IMR-90 (cell line): ENCODE data around the gene SLC66A2. TPM values are rescaled to one million over a fixed set of nuclear protein-coding genes. Genes with fewer than 3 reads are reported as not detected.

ENCODE experiments used
- ATAC-seq: fragments of 200-7000 bp; cut with Tn5 transposase; 2 replicates; pipeline ENCODE4 v1.9.1; 2020; ENCODE audit warnings: low read depth, mild to moderate bottlenecking, moderate library complexity
- BruUV-seq: library from RNA; stranded (reverse); fragments of 400-500 nt; replicated peaks from 2 replicates; lab custom pipeline; 2021; lab: Mats Ljungman, UMichigan
- CTCF ChIA-PET: fragments of 300-600 bp; formaldehyde crosslinking; extraction: SDS; loops from one replicate; lab custom pipeline; 2021; ENCODE audit warnings: antibody characterized with exemption; lab: Yijun Ruan, JAX
- POLR2A ChIA-PET: fragments of 300-600 bp; sonication (Branson Sonifier 250); formaldehyde crosslinking; loops from one replicate; lab custom pipeline; 2022; ENCODE audit warnings: antibody characterized with exemption; ENCODE audit not compliant: unreplicated experiment; lab: Charles Lee
- DNase-seq: peaks from one replicate; pipeline ENCODE4 v3.0.0; 2013
- H2AFZ ChIP-seq: replicated peaks from 2 replicates; pipeline ENCODE3; 2013; ENCODE audit warnings: low read length, mild to moderate bottlenecking; ENCODE audit not compliant: poor library complexity
- H2AK5ac ChIP-seq: 2 replicates; pipeline ENCODE4 v1.6.1; 2013; ENCODE audit warnings: low read depth, low read length, inconsistent platforms
- H2AK9ac ChIP-seq: replicated peaks from 2 replicates; pipeline ENCODE3; 2013; ENCODE audit warnings: mild to moderate bottlenecking, low read depth, low read length, moderate library complexity; ENCODE audit not compliant: poor library complexity
- H2BK120ac ChIP-seq: 2 replicates; pipeline ENCODE4 v1.6.1; 2013; ENCODE audit warnings: low read depth, low read length, inconsistent platforms
- H2BK15ac ChIP-seq: 3 replicates; pipeline ENCODE4 v1.6.1; 2013; ENCODE audit warnings: low read depth, low read length, inconsistent platforms
- H2BK20ac ChIP-seq: 2 replicates; pipeline ENCODE4 v1.6.1; 2013; ENCODE audit warnings: low read depth, mild to moderate bottlenecking, inconsistent platforms, low read length, moderate library complexity
- H2BK5ac ChIP-seq: 2 replicates; pipeline ENCODE4 v1.6.1; 2013; ENCODE audit warnings: mild to moderate bottlenecking, low read depth, low read length, inconsistent platforms; ENCODE audit not compliant: poor library complexity, severe bottlenecking
- H3K14ac ChIP-seq: replicated peaks from 2 replicates; pipeline ENCODE4 v1.6.1; 2013; ENCODE audit warnings: low read depth, low read length, inconsistent platforms
- H3K18ac ChIP-seq: 2 replicates; pipeline ENCODE4 v1.6.1; 2013; ENCODE audit warnings: low read depth, low read length, control low read depth
- H3K23ac ChIP-seq: 2 replicates; pipeline ENCODE4 v1.6.1; 2013; ENCODE audit warnings: low read depth, low read length, inconsistent platforms
- H3K27ac ChIP-seq: 2 replicates; pipeline ENCODE4 v1.5.1; 2013; ENCODE audit warnings: mild to moderate bottlenecking, control low read depth, low read length; ENCODE audit not compliant: insufficient read depth
- H3K27me3 ChIP-seq: 2 replicates; pipeline ENCODE4 v1.6.1; 2013; ENCODE audit warnings: low read length; ENCODE audit not compliant: control insufficient read depth, insufficient read depth
- H3K36me3 ChIP-seq: 2 replicates; pipeline ENCODE4 v1.6.1; 2013; ENCODE audit warnings: low read length, mixed read lengths; ENCODE audit not compliant: control insufficient read depth, insufficient read depth
- H3K4ac ChIP-seq: 2 replicates; pipeline ENCODE4 v1.6.1; 2013; ENCODE audit warnings: low read depth, low read length, inconsistent platforms
- H3K4me1 ChIP-seq: 2 replicates; pipeline ENCODE4 v1.6.1; 2013; ENCODE audit warnings: low read length, mixed read lengths; ENCODE audit not compliant: control insufficient read depth, insufficient read depth
- H3K4me2 ChIP-seq: 2 replicates; pipeline ENCODE4 v1.6.1; 2013; ENCODE audit warnings: low read depth, mild to moderate bottlenecking, control low read depth, low read length, moderate library complexity
- H3K4me3 ChIP-seq: 2 replicates; pipeline ENCODE4 v1.5.1; 2013; ENCODE audit warnings: low read depth, mild to moderate bottlenecking, control low read depth, low read length, moderate library complexity; ENCODE audit not compliant: insufficient read depth
- H3K56ac ChIP-seq: 2 replicates; pipeline ENCODE4 v1.6.1; 2013; ENCODE audit warnings: low read length, inconsistent platforms; ENCODE audit not compliant: insufficient read depth; ENCODE audit errors: extremely low read depth
- H3K79me1 ChIP-seq, 2 experiments: 2 replicates each; pipeline ENCODE4 v1.6.1; 2013; ENCODE audit warnings: low read length in 2 of 2, inconsistent platforms in 1 of 2, low read depth in 1 of 2
- H3K9ac ChIP-seq: 2 replicates; pipeline ENCODE4 v1.6.1; 2013; ENCODE audit warnings: low read depth, low read length, control low read depth
- H3K9me1 ChIP-seq: 2 replicates; pipeline ENCODE4 v1.6.1; 2013; ENCODE audit warnings: low read length, inconsistent platforms; ENCODE audit not compliant: insufficient read depth
- H3K9me3 ChIP-seq: 2 replicates; pipeline ENCODE4 v1.6.1; 2013; ENCODE audit warnings: low read length; ENCODE audit not compliant: control insufficient read depth, insufficient read depth
- H4K20me1 ChIP-seq: 2 replicates; pipeline ENCODE4 v1.6.1; 2013; ENCODE audit warnings: low read length, inconsistent platforms; ENCODE audit not compliant: insufficient read depth
- H4K5ac ChIP-seq: 2 replicates; pipeline ENCODE4 v1.6.1; 2013; ENCODE audit warnings: mild to moderate bottlenecking, low read depth, low read length, control low read depth
- H4K8ac ChIP-seq, 2 experiments: 2 replicates each; pipeline ENCODE4 v1.6.1; 2013; ENCODE audit warnings: low read depth in 2 of 2, low read length in 2 of 2, control low read depth in 1 of 2, inconsistent platforms in 1 of 2
- H4K91ac ChIP-seq: 2 replicates; pipeline ENCODE4 v1.6.1; 2013; ENCODE audit warnings: low read depth, low read length, inconsistent platforms; ENCODE audit not compliant: insufficient read depth
- CEBPB ChIP-seq: IDR thresholded peaks from 2 replicates; pipeline ENCODE4 v1.6.1; 2012; ENCODE audit warnings: low read depth, low read length, improper control_type of control experiment
- MAZ ChIP-seq: IDR thresholded peaks from 2 replicates; pipeline ENCODE4 v1.6.1; 2012; ENCODE audit warnings: low read depth, mild to moderate bottlenecking, low read length, improper control_type of control experiment, moderate library complexity, borderline replicate concordance
- WGBS, 2 experiments: methylation state at CpG; one replicate each; pipeline versions ENCODE4 v1.1.5 to v1.1.7; 2013; ENCODE audit warnings: missing lambda C conversion rate in 2 of 2; ENCODE audit not compliant: insufficient read length in 1 of 2; ENCODE audit errors: extremely low coverage in 2 of 2; 5-methylcytosine and 5-hydroxymethylcytosine counted together
- dilution Hi-C: fragments of 300-500 bp; cut with HindIII; formaldehyde crosslinking; loops from one replicate; pipeline ENCODE4 v1.14.3; 2018; ENCODE audit warnings: low sequenced_read_pairs; ENCODE audit not compliant: unreplicated experiment
- in situ Hi-C: fragments of 300-500 bp; cut with MboI; formaldehyde crosslinking; loops from 3 replicates; pipeline ENCODE4 v1.14.3; 2019; ENCODE audit warnings: low sequenced_read_pairs, inconsistent platforms, mixed read lengths
- intact Hi-C: fragments of 100-400 bp; cut with micrococcal nuclease; formaldehyde crosslinking; loops from 2 replicates; pipeline ENCODE4 v1.10.0; 2022
- polyA plus RNA-seq, 3 experiments: library from polyadenylated mRNA; depleted of rRNA; stranded (reverse); fragments of >200 nt; gene quantifications; 2 replicates each; pipeline ENCODE4 v1.2.3, GENCODE V29; 2012; ENCODE audit warnings: low replicate concordance in 1 of 3
- total RNA-seq: library from RNA; depleted of rRNA; stranded (reverse); fragments of >200 nt; gene quantifications from 2 replicates; pipeline ENCODE4 v1.2.3, GENCODE V29; 2012

SLC66A2 gene
- total and polyA plus RNA-seq, 2 of the 4 experiments (the other 2 are of a cell fraction): 17.6 to 23.5 TPM

GRCh38 chr18:79922971-79923411 is 28.5 kb downstream of the SLC66A2 start:
- no peak overlapping the region for H3K4me3 ChIP-seq
- H2AK5ac ChIP-seq: no peak overlapping the region
- H3K18ac ChIP-seq: no peak overlapping the region
- no peak overlapping the region for H3K56ac ChIP-seq
- in situ Hi-C loops: no loop called here
- H3K27ac ChIP-seq: no peak overlapping the region
- H4K8ac ChIP-seq: no peak overlapping the region
- H3K4me1 ChIP-seq: no peaks in the 10 kb centered on the region
- no peak overlapping the region for H2AFZ ChIP-seq
- no peak for DNase-seq
- dilution Hi-C loops: no loop called here
- no peak overlapping the region for H2AK9ac ChIP-seq
- H3K23ac ChIP-seq: no peak overlapping the region
- H3K36me3 ChIP-seq: peaks cover 36% of the 10 kb centered on the region
- no peak overlapping the region for H3K4me2 ChIP-seq
- peaks cover 9% of the 10 kb centered on the region for H4K20me1 ChIP-seq
- no peak overlapping the region for H2BK15ac ChIP-seq
- no TSS peak for BruUV-seq
- H2BK120ac ChIP-seq: no peak overlapping the region
- H3K27me3 ChIP-seq: no peaks in the 10 kb centered on the region
- H2BK5ac ChIP-seq: no peak overlapping the region
- peaks cover 12 to 38% of the 10 kb centered on the region in 2 experiments; a peak in 3 of 4 replicates for H3K79me1 ChIP-seq
- intact Hi-C loops: no loop called here
- H2BK20ac ChIP-seq: no peak overlapping the region
- ChIA-PET POLR2A (no interaction called here), CTCF (no interaction called here)
- WGBS, 2 experiments: 100% methylated on average over 2 of the region's 17 CpGs; no CpG with 5 or more reads in 1 of the 2 experiments
- no peak overlapping the region for H4K91ac ChIP-seq
- H3K14ac ChIP-seq: no peak overlapping the region
- H3K9me3 ChIP-seq: no peaks in the 10 kb centered on the region
- H3K9me1 ChIP-seq: no peaks in the 10 kb centered on the region
- ATAC-seq: no peak
- TF ChIP-seq CEBPB (no peak), MAZ (no peak)
- no peak overlapping the region for H3K4ac ChIP-seq
- H3K9ac ChIP-seq: no peak overlapping the region
- H4K5ac ChIP-seq: no peak overlapping the region
